ENCODE results near the gene SLC66A2. TPM values are rescaled to one million over a fixed set of nuclear protein-coding genes. Genes with fewer than 3 reads are reported as not detected.
"Not testable (repeated sequence)": the region's sequence is repeated elsewhere in the genome, so short reads cannot be mapped to it uniquely, and the experiment has no call there.

The SLC66A2 gene
- polyA plus RNA-seq, 5 donors = 14.7 to 30.0 (median 20.8) TPM

DNA sequence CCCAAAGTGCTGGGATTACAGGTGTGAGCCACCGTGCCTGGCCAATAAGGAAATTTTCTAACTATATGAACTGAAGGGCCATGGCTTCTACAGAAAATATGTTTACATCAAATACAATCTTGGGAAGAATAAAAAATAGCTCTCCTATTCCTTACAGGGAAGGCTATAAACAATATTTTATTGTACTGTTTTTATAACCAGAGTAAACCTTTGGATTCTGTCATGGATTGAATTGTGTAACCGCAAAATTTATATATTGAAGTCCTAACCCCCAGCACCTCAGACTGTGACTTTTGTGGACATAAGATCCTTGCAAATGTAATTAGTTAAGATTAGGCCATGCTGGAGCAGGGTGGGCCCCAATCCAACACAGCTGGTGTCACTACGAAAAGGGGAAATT is 21.3 kb upstream of the SLC66A2 start:
- no peak for DNase-seq

DNA sequence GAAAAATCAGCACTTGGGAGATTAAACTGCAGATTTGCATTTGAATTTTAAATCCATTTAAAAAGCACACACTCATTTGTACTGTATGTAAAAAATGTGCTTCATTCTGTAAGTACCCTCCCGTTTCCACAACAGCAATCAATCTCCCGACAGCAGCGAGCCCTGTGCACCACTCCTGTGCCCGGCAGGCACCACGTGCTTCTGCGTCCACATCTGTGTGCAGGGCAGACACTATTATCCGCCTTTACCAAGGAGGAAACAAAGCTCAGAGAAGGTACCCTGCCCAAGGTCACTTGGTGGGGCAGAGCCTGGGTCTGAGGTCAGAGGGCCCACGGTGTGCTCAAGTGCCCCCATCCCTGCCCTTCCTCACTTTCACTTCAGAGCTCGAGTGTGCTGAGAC is 20.5 kb upstream of the SLC66A2 start:
- DNase-seq = no peak

DNA sequence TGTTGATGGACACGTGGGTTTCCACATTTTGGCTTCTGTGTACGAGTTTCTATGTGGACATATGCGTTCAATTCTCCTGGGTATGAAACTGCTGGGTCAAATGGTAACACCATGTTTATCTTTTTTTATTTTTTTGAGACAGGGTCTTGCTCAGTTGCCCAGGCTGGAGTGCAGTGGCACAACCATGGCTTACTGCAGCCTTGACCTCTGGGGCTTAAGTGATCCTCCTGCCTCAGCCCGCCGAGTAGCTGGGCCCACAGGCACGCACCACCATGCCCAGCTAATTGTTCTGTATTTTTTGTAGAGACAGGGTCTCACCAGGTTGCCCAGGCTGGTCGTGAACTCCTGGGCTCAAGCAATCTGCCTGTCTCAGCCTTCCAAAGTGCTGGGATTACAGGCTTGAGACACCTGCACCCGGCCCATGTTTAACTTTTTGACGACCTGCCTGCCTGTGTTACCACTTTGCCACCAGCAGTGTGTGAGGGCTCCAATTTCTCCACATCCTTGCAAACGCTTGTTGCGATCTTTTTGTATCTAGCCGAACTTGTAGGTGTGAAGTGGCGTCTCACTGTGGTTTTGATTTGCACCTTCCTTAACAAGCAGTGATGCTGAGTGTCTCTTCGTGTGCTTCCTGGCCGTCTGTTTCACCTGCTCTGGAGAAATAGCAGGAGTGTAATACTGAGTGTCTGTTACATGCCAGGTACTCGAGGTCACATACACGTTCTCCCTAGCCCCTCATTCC is 19.9 kb upstream of the SLC66A2 start:
- no peak for DNase-seq

DNA sequence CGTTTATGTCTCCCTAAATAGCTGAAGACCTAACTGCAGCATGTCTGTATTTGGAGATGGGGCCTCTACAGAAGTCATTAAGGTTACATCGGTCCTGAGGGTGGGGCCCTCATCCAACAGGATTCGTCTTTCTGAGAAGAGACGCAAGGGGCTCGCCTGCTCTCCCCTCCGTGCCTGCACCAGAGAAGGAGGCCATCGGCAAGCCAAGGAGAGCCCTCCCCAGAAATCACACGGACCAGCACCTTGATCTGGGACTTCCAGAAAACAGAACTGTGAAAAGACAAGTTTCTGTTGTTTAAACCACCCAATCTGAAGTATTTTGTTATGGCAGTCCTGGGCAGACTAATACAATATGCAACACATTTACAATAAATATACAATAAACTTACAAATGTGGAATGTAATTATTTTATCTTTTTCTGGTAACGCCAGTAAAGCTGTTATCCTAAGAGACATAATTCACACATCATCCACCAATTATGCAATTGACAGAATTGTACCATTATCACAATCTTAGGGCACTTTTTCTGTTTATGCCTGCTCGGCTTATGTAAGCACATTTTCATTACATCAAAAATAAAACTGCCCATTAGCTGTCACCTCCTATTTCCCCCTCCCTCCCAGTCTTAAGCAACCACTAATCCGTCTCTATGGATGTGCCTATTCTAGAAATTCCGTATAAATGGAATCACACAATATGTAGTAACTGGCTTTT is 19.1 kb upstream of the SLC66A2 start:
- DNase-seq = no peak

DNA sequence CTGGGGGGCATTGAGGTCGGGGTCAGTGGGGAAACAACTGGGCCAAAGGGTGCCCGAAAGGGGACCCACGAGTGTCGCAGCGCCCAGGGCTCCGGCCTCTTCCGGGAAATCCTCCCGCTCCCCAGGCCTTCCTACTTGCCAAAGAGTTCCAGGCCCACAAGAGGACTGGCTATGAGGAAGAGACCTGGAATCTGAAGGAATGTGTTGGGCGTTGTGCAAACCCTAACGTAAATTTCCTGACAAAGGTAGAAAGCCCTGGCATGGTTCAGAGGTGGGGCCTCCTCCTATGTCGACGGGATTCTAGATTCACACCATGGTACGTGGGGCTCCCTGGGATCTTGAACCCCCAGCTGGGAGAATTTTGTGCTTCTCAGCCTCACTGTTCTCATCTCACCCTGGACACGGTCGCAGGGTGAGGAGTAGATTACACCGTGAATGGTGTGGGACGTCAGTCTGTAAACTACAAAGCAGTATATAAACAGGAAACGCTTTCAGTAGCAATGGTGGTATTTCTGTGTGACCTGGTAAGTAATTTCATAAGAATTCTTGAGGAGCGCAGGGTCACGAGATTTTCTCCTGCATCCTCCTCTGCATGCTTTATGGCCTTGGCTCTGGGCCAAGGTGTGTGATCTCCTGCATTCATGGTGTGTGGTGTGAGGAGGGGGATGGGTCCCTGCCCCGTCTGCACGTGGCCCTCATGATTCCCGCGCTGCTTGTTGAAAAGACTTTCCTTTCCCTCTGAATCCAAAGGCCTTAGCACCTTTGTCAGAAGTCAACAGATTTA is 13.9 kb upstream of the SLC66A2 start:
- DNase-seq = peak in 1 of 2 donors; percentile 55

DNA sequence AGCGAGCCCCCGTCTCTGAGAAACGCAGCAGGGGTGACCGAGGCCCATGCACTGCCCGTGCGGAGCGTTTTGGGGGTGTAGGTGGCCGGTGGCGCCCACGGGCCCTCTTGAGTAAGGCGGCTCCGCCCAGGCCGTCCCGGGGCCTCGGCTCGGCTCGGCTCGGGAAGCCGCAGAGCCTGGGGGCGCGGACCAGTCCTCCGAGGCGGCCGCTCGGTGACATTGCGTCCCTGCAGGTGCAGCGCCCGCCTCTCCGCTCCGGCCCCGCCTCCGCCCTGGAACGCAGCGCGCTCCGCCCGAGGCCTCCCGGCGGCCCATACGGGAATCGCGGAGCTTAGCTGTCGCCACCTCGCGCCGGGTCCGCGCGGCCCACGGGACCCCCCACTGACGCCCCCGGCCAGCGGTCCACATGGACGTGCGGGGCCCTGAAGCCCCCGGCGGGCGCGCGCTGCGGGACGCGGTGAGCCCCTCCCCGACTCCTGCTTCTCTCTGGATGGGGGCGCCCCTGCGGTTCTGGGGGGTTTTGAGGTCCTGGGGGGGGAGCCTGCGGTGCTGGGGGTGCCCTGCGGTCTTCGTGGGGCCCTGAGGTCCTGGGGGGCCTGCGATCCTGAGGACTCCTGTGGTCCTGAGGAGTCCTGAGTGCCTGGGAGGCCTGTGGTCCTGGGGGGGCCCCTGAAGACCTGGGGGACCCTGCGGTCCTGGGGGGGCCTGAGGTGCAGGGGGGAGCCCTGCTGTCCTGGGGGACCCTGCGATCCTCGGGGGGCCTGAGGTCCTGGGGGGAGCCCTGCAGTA is 13.1 kb upstream of the SLC66A2 start, which contains the start of gene HSBP1L1:
Gene HSBP1L1 (plus strand): TSS at position 314 of the 789 bp plus-strand sequence. CDS start 93 bp downstream, at position 407.
- peak in 1 of 2 donors; percentile 55 for DNase-seq

DNA sequence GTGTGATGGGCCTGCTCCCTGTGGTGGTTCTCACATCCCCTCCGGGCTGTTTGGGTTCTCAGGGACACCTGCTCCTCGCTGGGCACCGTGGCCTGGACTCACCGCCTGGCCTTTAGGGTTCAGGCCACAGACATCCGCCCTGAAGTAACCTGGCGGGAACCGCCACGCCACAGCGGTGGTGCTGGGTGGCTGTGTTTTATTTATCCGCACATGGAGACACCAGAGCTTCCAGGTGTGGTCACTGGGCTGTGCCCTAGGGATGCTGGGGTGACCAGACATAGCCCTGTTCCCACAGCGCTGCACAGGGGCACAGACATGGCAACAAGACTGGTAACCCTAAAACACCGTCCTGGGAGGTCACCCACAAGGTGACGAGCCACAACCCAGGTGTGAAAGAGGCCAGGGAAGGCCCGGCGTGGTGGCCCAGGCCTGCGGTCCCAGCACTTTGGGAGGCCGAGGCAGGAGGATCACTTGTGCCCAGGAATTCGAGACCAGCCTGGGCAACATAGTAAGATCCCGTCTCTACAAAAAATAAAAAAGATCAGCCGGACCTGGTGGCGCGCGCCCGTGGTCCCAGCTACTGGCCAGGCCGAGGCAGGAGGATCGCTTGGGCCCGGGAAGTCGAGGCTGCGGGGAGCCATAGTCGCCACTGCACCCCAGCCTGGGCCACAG is 12.3 kb upstream of the SLC66A2 start:
- DNase-seq = no peak

DNA sequence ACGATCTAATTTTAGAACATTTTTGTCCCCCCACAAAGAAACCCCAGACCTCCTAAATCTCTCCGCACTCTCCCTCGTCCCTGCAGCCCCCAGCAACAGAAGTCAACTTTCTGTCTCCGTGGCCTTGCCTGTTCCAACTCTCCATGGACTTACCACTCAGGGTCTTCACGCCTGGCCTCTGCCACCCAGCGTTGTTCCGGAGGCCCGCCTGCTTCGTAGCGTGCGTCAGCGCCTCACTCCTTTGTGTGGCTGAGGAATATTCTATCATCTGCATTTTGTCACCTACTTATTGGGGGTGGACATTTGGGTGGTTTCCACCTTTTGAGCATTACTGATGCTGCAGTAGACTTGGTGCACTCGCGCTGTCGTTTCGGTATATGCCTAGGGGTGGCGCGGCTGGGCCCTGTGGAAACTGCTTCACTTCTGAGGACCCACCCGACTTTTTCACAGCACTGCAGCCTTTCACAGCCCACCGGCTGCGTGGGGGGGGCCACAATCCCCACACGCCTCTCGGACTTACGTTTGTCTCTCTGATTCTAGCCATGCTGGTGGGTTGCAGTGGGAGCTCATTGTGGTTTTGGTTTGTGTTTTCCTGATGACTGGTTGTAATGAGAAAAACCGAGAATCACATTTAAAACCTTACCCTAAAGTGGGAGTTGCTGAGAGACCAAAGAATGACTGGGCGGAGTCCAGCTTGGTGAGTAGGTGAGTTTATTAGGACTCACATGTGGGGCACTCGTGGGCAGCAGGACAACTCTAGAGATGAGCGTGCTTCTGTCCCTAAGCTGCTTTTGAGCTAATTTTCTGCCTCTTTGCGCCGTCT is 11.6 kb upstream of the SLC66A2 start:
- DNase-seq = no peak

DNA sequence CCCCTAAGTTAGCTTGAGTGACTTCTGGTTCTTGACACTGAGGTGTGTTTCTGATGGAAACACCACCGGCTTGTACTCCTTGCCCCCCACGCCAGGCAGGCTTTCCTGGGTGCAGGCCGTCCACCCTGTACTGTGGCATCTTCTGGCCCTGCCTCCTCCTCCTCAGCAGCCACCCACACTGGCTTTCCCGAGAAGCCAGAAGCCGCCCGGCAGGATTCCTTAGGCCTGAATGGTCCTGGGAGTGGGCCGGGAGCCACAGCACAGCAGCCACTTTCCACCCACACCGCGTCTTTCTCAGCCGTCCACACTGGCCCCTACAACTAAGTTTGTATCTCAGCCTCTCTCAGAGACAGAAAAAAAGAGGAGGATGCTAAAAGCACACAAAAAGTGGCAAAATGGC is 10.9 kb upstream of the SLC66A2 start:
- DNase-seq = no peak

DNA sequence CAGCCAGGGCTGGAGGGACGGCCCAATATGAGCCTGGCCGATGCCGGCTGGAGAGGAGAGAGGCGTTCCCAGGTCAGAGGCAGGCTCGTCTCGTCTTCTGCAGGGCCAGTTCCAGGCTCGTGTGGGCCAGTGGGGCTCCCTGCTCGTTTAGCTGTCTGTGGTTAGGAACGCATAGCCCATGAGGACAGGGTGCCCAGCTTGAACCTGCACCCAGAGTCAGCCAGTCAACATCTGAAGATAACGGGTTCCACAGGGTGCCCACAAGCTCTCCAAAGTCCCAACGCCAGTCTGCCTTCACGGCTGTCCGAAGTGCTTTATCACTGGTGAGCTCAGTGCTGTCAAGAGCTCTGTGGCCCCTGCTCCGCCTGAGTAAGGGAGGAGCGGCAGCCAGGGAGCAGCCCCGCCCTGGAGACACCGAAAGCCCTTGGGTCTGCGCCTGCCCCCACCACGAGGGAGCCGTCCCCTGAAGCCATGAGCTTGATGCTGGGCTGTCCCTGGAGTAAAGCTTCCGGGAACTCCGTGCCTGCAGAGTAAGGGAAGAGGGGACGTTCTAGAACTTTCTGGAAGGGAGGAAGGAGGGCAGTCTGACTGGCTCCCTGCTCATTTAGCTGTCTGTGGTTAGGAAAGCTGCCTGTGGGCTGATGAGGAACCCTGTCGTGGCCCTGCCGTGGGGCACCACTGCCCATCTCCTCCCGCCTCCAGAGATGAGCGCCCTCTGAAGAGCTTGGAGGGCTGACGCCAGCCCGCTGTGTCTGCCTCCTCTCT is 10.3 kb upstream of the SLC66A2 start:
- DNase-seq = no peak

DNA sequence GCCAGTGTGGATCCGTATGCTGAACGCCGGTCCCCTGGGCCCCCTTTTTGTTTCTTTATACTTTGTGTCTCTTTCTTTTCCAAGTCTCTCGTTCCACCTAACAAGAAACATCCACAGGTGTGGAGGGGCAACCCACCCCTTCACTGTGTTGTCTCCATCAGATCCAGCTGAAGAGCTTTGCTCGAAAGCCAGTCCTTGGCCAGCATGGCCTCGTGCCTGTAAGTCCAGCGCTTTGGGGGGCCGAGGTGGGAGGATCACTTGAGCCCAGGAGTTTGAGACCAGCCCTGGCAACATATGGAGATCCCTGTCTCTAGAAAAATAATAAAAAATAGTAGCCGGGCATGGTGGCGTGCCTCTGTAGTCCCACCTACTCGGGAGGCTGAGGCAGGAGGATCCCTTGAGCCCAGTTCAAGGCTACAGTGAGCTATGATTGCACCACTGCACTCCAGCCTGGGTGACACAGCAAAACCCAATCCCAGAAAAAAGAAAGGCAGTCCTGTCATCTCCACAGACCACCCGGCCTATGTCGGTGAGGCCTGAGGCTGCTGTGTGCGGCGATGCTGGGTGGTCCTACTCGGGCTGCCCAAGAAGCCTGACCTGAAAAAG is 9.6 kb upstream of the SLC66A2 start:
- no peak for DNase-seq

DNA sequence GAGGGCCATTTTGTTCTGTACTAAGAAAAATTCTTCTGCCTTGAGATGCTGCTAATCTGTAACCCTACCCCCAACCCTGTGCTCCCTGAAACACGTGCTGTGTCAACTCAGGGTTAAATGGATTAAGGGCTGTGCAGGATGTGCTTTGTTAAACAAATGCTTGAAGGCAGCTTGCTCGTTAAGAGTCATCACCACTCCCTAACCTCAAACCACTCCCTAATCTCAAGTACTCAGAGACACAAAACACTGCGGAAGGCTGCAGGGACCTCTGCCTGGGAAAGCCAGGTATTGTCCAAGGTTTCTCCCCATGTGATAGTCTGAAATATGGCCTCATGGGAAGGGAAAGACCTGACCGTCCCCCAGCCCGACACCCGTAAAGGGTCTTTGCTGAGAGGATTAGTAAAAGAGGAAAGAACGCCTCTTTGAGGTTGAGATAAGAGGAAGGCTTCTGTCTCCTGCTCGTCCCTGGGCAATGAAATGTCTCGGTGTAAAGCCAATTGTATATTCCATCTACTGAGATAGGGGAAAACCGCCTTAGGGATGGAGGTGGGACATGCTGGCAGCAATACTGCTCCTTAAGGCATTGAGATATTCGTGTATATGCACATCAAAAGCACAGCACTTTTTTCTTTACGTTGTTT is 8.8 kb upstream of the SLC66A2 start:
- DNase-seq = not testable (repeated sequence)

DNA sequence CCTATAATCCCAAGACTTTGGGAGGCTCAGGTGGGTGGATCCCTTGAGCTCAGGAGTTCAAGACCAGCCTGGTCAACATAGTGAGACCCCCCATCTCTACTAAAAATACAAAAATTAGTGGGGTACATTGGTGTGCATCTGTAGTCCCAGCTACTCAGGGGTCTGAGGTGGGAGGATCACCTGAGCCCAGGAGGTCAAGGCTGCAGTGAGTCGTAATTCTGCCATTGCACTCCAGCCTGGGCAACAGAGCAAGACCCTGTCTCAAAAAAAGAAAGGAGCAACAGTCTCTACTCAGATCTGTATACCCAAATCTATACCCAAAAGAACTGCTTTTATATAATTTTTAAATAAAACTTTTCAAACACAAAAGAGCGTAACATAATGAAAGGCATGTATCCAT is 7.5 kb upstream of the SLC66A2 start:
- DNase-seq = no peak

DNA sequence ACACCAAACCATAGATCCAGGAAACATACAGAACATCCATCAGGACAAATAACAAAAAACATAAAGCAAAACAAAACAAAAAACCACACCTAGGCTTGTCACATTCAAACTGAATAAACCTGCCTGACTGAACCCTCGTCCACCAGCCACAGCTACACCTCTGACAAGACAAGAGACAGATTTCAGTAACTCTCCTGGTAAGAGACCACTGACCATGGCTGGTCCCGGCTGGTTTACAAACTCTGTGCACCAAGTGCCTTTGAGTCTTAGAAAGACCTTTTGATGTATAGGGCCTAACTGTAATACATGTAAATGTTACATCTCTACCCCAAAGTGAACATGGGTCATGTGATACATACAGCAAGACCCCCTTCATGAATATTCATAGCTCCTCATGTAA is 4.8 kb upstream of the SLC66A2 start:
- DNase-seq = no peak

DNA sequence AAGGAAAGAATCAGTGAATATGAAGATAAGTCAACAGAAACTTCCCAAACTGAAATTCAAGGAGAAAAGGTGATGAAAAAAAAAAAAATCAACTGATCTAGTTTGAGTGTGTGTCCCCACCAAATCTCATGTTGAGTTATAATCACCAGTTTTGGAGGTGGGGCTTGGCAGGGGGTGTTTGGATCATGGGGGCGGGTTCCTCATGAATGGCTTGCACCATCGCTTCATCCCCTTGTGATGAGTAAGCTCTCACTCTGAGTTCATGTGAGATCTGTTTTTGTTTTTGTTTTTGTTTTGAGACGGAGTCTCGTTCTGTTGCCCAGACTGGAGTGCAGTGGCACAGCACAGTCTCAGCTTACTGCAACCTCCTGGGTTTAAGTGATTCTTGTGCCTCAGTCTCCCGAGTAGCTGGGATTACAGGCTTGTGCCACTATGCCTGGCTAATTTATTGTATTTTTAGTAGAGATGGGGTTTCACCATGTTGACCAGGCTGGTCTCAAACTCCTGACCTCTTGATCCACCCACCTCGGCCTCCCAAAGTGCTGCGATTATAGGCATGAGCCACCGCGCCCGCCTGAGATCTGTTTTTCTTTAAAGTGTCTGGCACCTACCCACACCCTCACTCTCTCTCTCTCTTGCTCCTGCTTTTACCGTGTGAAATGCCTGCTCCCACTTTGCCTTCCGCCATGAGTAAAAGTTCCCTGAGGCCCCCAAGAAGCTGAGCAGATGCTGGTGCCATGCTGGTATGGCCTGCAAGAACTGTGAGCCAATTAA is 4.0 kb upstream of the SLC66A2 start:
- DNase-seq = no peak

DNA sequence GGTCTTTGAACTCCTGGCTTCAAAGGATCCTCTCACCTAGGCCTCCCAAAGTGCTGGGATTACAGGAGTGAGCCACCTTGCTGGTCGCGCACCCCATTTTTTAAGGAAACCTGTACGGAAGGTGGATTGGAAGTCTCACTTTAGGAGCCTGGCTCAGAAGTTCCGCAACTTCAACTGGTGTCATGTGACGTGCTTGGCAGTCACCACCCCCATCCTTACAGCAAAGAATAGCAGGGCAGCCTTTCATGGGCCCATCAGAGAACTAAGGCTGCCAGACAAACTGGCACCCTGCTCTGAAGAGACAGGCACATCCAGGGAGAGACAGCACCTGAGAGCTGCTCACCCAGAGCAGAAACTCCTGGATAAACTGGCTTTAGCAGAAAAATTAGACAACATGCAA is 3.3 kb upstream of the SLC66A2 start:
- no peak for DNase-seq

DNA sequence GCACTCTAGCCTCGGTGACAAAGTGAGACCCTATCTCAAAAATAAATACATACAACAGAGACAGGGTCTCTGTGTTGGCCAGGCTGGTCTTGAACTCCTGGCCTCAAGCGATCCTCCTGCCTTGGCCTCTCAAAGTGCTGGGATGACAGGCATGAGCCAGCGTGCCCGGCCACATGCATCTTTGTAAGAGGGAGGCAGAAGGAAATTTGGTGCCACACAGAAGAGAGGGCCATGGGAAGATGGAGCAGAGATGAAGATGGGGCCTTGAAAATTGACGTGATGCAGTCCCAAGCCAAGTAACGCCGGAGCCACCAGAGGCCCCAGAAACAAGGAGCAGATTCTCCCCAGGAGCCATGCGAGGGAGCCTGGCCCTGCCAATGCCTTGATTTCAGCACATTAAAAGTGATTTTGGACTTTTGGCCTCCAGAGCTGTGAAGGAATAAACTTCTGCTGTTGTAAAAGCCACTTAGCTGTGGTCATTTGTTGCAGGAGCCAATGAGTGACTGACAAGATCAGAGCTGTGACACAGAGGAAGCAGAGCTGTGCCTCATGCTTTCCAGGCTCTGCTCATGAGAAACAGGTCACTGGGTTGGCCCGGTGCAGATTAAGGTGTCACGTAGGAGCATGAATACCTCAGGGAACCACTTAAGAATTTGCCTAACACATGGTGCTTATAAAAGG is 2.7 kb upstream of the SLC66A2 start:
- peak in 1 of 2 donors; percentile 34 for DNase-seq
